GM19395 (cell line): ENCODE results near the gene FTO.
"Not testable (repeated sequence)": the region's sequence is repeated elsewhere in the genome, so short reads cannot be mapped to it uniquely, and the experiment has no call there.

Source experiments
- ATAC-seq: cut with Tn5 transposase; IDR thresholded peaks from one replicate; pipeline ENCODE4 v1.9.1; 2021; ENCODE audit warnings: mild to moderate bottlenecking, moderate library complexity; ENCODE audit not compliant: unreplicated experiment

Gene FTO

GRCh38 chr16:54165912-54166865 lies 462.2 kb downstream of the FTO start:
- ATAC-seq = no peak

DNA sequence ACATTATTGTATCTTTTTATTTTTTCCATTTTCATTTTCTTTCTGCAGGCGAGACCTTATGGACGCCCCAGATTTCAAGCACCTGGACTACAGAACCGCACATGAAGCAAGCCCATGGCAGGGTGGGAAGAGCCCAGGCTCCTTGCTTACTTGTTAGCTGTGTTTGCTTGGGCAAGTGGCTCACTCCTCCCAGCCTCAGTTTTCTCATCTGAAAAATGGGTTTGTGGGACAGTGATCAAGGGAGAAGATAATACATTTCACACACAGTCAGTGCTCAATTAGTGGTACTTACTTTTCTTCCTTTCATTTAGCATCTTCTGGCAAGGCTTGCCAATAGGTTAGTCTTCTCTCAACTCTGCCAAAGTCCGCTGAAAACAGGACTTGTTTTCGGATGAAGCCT lies 465.2 kb downstream of the FTO start:
- no peak for ATAC-seq

DNA sequence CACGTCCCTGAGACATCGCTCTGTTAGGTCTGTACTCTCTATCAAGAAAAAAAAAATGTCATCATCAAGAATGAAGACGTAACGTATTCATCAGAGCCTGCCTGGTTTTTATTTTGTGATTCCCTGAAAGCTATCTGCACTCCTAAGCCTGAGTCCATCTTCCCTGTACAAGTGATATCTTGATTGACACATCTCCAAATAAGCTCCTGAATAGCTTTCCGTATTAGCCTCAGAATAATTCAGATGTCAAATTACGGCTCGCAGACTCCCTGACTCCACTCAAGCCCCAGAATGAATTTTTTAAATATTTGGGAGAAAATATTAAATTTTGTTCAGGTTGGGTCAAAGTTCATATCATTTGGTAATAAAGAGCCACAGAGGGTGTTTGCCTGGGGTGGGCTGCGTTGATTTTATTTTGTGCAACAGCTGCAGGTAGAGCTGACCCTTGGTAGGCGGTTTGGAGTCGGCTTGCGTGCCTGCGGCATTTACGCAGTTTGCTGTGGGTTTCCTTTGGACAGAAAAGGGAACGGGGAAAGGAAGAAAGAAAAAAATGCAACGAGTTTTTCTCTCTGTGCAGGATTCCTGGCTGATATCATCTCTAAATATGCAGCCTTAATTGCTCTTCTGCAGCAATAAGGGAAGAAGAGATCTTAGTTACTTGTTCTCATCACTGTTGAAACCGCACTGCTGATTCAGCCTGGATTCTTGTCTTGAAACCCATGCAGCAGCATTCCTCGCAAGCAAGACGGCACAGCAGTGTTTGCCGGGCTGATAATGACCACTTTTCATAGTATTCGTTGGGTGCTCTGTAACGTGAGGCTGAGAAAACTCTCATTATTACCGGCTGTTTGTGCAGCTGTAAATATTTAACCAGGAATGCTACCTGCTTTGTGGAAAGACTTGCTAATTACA lies 467.9 kb downstream of the FTO start:
- ATAC-seq = no peak

- no peak for ATAC-seq
Measured at GRCh38 chr16:54173490-54173889, 469.5 kb downstream of the FTO start.

GRCh38 chr16:54174201-54174600 lies 470.2 kb downstream of the FTO start:
- ATAC-seq = no peak

GRCh38 chr16:54174750-54175149 lies 470.8 kb downstream of the FTO start:
- no peak for ATAC-seq

DNA sequence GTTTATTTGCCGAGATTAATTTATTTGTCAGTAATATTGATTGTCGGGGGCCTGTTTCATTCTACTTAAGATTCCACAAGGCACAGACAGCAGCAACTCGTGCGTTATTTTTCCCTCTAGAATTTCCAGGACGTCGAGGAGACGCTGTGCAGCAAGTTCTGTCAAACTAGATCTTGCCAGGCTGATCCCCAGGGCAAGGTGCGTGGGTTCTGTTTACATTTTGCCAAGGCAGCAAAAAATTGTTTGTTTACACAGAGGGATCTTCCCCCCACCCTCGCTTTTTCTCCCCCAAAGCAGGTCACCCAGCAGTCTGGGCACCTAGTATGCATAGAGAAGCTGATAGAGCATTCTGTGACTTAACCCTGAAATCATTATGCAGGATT lies 471.2 kb downstream of the FTO start:
- ATAC-seq = no peak

- ATAC-seq = no peak
Measured at GRCh38 chr16:54175552-54176375, 471.8 kb downstream of the FTO start.

DNA sequence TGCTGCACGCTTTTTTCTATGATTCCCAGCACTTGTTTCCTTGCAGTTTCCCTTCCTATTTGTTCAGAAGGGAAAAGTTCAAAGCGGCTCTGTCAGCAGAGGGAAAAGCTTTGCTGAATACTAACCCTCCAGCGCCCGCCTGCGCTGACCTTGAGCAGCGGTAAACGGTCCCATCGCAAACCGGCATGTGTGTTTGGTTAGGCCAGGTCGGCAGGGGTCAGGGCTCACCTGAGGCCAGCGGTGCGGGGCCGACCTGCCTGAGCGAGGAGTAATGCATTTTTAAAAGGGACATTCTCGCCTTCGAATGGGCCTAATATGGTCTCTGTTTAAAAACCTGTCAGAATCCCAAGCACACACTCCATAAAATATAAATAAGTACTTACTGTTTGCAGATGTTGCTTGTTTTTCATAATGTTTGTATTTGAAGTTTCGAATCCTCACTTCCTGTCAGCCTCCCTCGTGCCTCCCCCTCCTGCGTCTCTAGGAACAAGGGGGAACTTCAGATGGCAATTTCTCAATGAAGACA lies 472.5 kb downstream of the FTO start:
- no peak for ATAC-seq

DNA sequence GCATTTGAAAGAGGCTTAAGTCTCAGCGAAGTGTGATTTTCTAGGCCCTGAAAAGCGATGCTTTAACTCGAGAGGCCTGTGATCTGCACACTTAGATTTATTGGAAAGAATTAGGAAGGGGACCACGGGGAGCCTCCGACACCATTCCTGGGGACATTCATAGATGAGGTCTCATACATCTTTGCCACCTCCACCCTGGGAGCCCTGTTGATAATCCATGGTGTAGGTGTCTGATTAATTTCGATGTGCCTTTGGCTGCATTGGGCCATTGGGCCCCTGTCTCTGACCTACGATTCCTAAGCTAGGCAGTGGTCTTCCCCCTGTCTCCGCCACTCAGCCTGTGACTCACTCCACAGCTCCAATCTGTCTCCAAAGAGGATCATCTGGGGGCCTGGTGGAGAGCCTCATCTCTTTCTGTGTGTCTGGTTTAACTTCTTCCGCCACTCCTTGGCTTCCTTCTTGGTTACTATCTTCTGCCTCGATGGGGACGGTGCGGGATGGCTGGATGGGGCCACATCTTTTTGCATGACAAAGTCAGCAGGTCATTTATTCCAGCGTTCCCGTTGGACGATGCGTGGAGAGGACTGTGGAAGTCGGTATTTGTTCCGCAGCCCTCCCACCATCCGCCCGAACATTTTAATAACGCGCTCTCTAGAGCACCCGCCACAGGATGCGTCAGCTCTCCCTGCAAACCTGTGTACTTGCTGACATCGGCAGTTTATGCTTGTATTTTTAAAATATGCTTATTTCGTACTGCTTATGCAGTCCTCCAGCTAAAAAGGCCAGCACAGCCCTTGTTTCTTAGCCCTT lies 473.3 kb downstream of the FTO start:
- no peak for ATAC-seq

GRCh38 chr16:54177862-54178477 lies 474.0 kb downstream of the FTO start:
- ATAC-seq = no peak

- ATAC-seq = no peak
Measured at GRCh38 chr16:54178478-54178976, 474.6 kb downstream of the FTO start.

DNA sequence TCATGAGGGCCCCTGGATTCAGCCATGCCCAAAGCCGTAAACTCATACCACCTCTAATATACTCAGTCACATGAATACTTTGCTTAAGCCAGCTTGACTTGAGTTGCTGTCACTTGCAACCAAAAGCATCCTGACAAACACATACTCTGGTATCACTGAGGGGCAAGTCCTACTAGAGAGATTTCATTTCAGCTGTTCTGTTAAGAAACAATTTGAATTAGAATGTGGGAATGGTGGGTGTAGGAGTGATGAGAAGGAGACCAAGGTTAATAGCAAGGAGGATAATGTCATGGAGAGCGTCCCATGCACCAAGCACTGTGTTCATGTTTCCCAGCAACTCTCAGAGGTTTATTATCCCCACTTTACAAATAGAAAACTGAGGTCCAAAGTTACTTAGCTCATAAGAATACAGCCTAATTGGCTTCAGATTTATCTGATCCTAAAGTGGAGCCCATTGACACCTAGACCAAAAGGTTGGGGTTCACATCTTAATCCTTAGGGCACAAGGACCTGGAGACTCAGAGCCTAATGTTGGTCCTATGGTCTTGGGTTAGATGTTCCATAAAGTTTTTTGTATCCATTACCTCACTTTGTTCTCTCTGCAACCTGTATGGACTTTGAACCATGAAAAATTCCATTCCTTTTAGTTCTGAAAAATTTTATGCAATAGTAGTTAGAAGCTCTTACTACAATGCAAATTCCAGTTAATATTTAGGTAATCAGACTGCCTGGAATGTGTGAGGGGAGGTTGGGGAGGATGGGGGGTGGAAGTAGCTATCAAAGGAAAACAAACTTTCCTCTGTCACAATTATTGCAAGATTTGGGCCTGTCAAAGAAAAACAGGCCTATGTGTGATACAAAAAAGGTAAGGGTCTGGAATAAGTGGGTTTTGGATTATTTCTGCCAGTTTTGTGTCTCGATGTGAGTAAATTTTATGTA lies 476.7 kb downstream of the FTO start:
- no peak for ATAC-seq

- not testable (repeated sequence) for ATAC-seq
Measured at GRCh38 chr16:54181683-54182329, 477.9 kb downstream of the FTO start.

- no peak for ATAC-seq
Measured at GRCh38 chr16:54185045-54185444, 481.1 kb downstream of the FTO start.

GRCh38 chr16:54191163-54191562 lies 487.2 kb downstream of the FTO start:
- no peak for ATAC-seq

DNA sequence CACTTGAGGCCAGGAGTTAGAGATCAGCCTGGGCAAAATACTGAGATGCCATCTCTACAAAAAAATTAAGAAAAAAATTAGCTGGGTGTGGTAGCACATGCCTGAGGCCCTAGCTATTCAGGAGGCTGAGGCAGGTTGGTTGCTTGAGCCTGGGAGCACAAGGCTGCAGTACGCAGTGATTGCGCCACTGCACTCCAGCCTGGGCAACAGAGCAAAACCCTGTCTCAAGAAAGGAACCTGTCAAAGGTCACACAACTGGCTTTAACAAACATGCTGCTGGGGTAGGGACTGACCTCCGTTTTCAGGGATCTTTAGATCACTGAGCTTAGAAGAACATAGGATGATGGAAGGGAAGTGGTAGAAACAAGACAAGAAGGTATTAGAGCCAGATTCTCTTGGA lies 487.6 kb downstream of the FTO start:
- no peak for ATAC-seq
